ENCODE results near the gene PTCH1. TPM values are rescaled to one million over a fixed set of nuclear protein-coding genes. Genes with fewer than 3 reads are reported as not detected.
A peak's percentile ranks its signal among the peaks of the same experiment; 100 is the strongest.

The PTCH1 gene
- total RNA-seq, 1 donor = 10.2 TPM

- Histone ChIP-seq H3K4me1 (ENCODE audit: insufficient read depth, low read length) (no peaks in the 10 kb centered on the region), H3K4me3 (ENCODE audit: low read length) (no peak overlapping the region), H3K9me3 (ENCODE audit: low read depth, low read length) (no peaks in the 10 kb centered on the region), H3K27me3 (ENCODE audit: insufficient read depth, low read length) (no peaks in the 10 kb centered on the region)
These were observed 82.4 kb downstream of the PTCH1 start for GRCh38 chr9:95434116-95435073.

GRCh38 chr9:95433096-95433819 is 83.5 kb downstream of the PTCH1 start:
- Histone ChIP-seq H3K27me3 (ENCODE audit: insufficient read depth, low read length) (peaks cover 2% of the 10 kb centered on the region), H3K4me1 (ENCODE audit: insufficient read depth, low read length) (no peaks in the 10 kb centered on the region), H3K4me3 (ENCODE audit: low read length) (no peak overlapping the region), H3K9me3 (ENCODE audit: low read depth, low read length) (no peaks in the 10 kb centered on the region)

- H3K27me3 ChIP-seq (ENCODE audit: insufficient read depth, low read length) = peaks cover 13% of the 10 kb centered on the region
- no peak overlapping the region for H3K4me3 ChIP-seq (ENCODE audit: low read length)
- no peaks in the 10 kb centered on the region for H3K9me3 ChIP-seq (ENCODE audit: low read depth, low read length)
- H3K4me1 ChIP-seq (ENCODE audit: insufficient read depth, low read length) = peaks cover 8% of the 10 kb centered on the region
These were observed 85.5 kb downstream of the PTCH1 start for GRCh38 chr9:95431286-95431685.

- H3K9me3 ChIP-seq (ENCODE audit: low read depth, low read length) = no peaks in the 10 kb centered on the region
- peaks cover 22% of the 10 kb centered on the region for H3K27me3 ChIP-seq (ENCODE audit: insufficient read depth, low read length)
- no peak overlapping the region for H3K4me3 ChIP-seq (ENCODE audit: low read length)
- H3K4me1 ChIP-seq (ENCODE audit: insufficient read depth, low read length) = peaks cover 13% of the 10 kb centered on the region
These were observed 86.7 kb downstream of the PTCH1 start for GRCh38 chr9:95429948-95430620.

GRCh38 chr9:95429096-95429495 is 87.7 kb downstream of the PTCH1 start:
- Histone ChIP-seq H3K9me3 (ENCODE audit: low read depth, low read length) (no peaks in the 10 kb centered on the region), H3K27me3 (ENCODE audit: insufficient read depth, low read length) (peaks cover 27% of the 10 kb centered on the region), H3K4me3 (ENCODE audit: low read length) (no peak overlapping the region), H3K4me1 (ENCODE audit: insufficient read depth, low read length) (peaks cover 13% of the 10 kb centered on the region)

GRCh38 chr9:95425910-95426551 is 90.7 kb downstream of the PTCH1 start:
- H3K4me1 ChIP-seq (ENCODE audit: insufficient read depth, low read length) = peaks cover 13% of the 10 kb centered on the region
- peak overlapping the region; percentile 10 for H3K4me3 ChIP-seq (ENCODE audit: low read length)
- H3K27me3 ChIP-seq (ENCODE audit: insufficient read depth, low read length) = peaks cover 34% of the 10 kb centered on the region
- H3K9me3 ChIP-seq (ENCODE audit: low read depth, low read length) = peaks cover 20% of the 10 kb centered on the region

- Histone ChIP-seq H3K4me3 (ENCODE audit: low read length) (no peak overlapping the region), H3K4me1 (ENCODE audit: insufficient read depth, low read length) (peaks cover 13% of the 10 kb centered on the region), H3K9me3 (ENCODE audit: low read depth, low read length) (peaks cover 20% of the 10 kb centered on the region), H3K27me3 (ENCODE audit: insufficient read depth, low read length) (peaks cover 31% of the 10 kb centered on the region)
These were observed 94.1 kb downstream of the PTCH1 start for GRCh38 chr9:95422650-95423049.

GRCh38 chr9:95420518-95420917 is 96.3 kb downstream of the PTCH1 start:
- Histone ChIP-seq H3K4me1 (ENCODE audit: insufficient read depth, low read length) (no peaks in the 10 kb centered on the region), H3K9me3 (ENCODE audit: low read depth, low read length) (peaks cover 20% of the 10 kb centered on the region), H3K27me3 (ENCODE audit: insufficient read depth, low read length) (peaks cover 13% of the 10 kb centered on the region), H3K4me3 (ENCODE audit: low read length) (no peak overlapping the region)

GRCh38 chr9:95419444-95419843 is 97.3 kb downstream of the PTCH1 start:
- peaks cover 20% of the 10 kb centered on the region for H3K9me3 ChIP-seq (ENCODE audit: low read depth, low read length)
- H3K4me1 ChIP-seq (ENCODE audit: insufficient read depth, low read length) = no peaks in the 10 kb centered on the region
- no peak overlapping the region for H3K4me3 ChIP-seq (ENCODE audit: low read length)
- peaks cover 10% of the 10 kb centered on the region for H3K27me3 ChIP-seq (ENCODE audit: insufficient read depth, low read length)

GRCh38 chr9:95415158-95415557 is 101.6 kb downstream of the PTCH1 start:
- no peak overlapping the region for H3K4me3 ChIP-seq (ENCODE audit: low read length)
- H3K9me3 ChIP-seq (ENCODE audit: low read depth, low read length) = no peaks in the 10 kb centered on the region
- H3K27me3 ChIP-seq (ENCODE audit: insufficient read depth, low read length) = no peaks in the 10 kb centered on the region
- H3K4me1 ChIP-seq (ENCODE audit: insufficient read depth, low read length) = no peaks in the 10 kb centered on the region

GRCh38 chr9:95413793-95414192 is 103.0 kb downstream of the PTCH1 start:
- no peaks in the 10 kb centered on the region for H3K9me3 ChIP-seq (ENCODE audit: low read depth, low read length)
- H3K27me3 ChIP-seq (ENCODE audit: insufficient read depth, low read length) = no peaks in the 10 kb centered on the region
- H3K4me1 ChIP-seq (ENCODE audit: insufficient read depth, low read length) = peaks cover 6% of the 10 kb centered on the region
- H3K4me3 ChIP-seq (ENCODE audit: low read length) = no peak overlapping the region

- Histone ChIP-seq H3K4me1 (ENCODE audit: insufficient read depth, low read length) (peaks cover 9% of the 10 kb centered on the region), H3K27me3 (ENCODE audit: insufficient read depth, low read length) (no peaks in the 10 kb centered on the region), H3K9me3 (ENCODE audit: low read depth, low read length) (no peaks in the 10 kb centered on the region), H3K4me3 (ENCODE audit: low read length) (no peak overlapping the region)
These were observed 105.5 kb downstream of the PTCH1 start for GRCh38 chr9:95411054-95411892.

GRCh38 chr9:95409650-95410426 is 106.9 kb downstream of the PTCH1 start:
- H3K27me3 ChIP-seq (ENCODE audit: insufficient read depth, low read length) = no peaks in the 10 kb centered on the region

More at GRCh38 chr9:95409650-95410426, 106.9 kb downstream of the PTCH1 start:
- no peaks in the 10 kb centered on the region for H3K9me3 ChIP-seq (ENCODE audit: low read depth, low read length)
- no peak overlapping the region for H3K4me3 ChIP-seq (ENCODE audit: low read length)
- H3K4me1 ChIP-seq (ENCODE audit: insufficient read depth, low read length) = peaks cover 16% of the 10 kb centered on the region
